Upper lobe of right lung (tissue), 1 donor: ENCODE measurements around the gene KRT14. TPM values are rescaled to one million over a fixed set of nuclear protein-coding genes. Genes with fewer than 3 reads are reported as not detected.

Experiments
- ATAC-seq: fragments of 200-7000 bp; cut with Tn5 transposase; one replicate; pipeline ENCODE4 v1.9.1; 2020; ENCODE audit warnings: mild to moderate bottlenecking, moderate library complexity
- DNase-seq: peaks from one replicate; pipeline ENCODE4 v3.0.0-alpha.2; 2020
- H3K27ac ChIP-seq: fragments of 200-600 bp; one replicate; pipeline ENCODE4 v1.8.0; 2022
- H3K27me3 ChIP-seq: fragments of 200-600 bp; one replicate; pipeline ENCODE4 v1.8.0; 2022; ENCODE audit warnings: mild to moderate bottlenecking
- H3K36me3 ChIP-seq: fragments of 200-600 bp; one replicate; pipeline ENCODE4 v1.8.0; 2022
- H3K4me1 ChIP-seq: fragments of 200-600 bp; one replicate; pipeline ENCODE4 v1.8.0; 2022
- H3K4me3 ChIP-seq: fragments of 200-600 bp; one replicate; pipeline ENCODE4 v1.8.0; 2022; ENCODE audit warnings: mild to moderate bottlenecking
- H3K9me3 ChIP-seq: fragments of 200-600 bp; one replicate; pipeline ENCODE4 v1.8.0; 2022
- intact Hi-C: fragments of 100-400 bp; cut with DNase I; formaldehyde crosslinking; loops from one replicate; pipeline ENCODE4 v1.11.0; 2022
- total RNA-seq: library from RNA; stranded (reverse); fragmentation: NEBNext Ultra II Directional; extraction: Animal tissue kit (Norgen Biotek cat#: 25700); gene quantifications from one replicate; pipeline ENCODE4 v1.2.1, GENCODE V29; 2021
- TF ChIP-seq, protein P1 (sequence below): fragments of 200-600 bp; IDR thresholded peaks from one replicate; pipeline ENCODE4 v1.8.0; 2022; ENCODE audit warnings: antibody characterized with exemption
- donor health status: DM: no; HTN: yes; CAD: no; lungs with severe emphysema.

The KRT14 gene
- total RNA-seq, 1 donor from 2014 or later = not detected

DNA sequence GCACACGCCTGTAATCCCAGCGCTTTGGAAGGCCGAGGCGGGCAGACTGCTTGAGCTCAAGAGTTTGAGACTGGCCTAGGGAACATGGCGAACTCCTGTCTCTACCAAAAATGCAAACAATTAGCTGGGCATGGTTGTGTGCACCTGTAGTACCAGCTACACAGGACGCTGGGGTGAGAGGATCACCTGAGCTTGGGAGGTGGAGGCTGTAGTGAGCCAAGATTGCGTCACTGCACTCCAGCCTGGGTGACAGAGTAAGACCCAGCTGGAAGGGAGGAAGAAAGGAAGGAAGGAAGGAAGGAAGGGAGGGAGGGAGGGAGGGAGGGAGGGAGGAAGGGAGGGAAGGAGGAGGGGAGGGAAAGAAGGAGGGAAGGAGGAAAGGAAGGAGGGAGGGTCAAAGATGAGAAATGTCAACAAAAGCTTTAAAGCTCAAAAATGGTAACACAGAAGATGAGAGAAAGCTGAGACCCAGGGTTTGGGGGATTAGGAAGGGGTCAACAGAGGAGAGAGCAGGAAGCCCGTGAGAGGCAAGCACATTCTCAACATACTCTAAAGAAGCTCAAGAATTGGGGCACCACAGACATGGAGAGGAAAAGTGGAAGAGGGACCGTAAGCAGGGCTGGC lies 53.6 kb downstream of the KRT14 start:
- ATAC-seq (peak; percentile 32), DNase-seq (peak; percentile 81)
- Histone ChIP-seq H3K4me3 (no peak overlapping the region), H3K9me3 (no peaks in the 10 kb centered on the region), H3K4me1 (peaks cover 2% of the 10 kb centered on the region), H3K27me3 (peaks cover 27% of the 10 kb centered on the region), H3K27ac (peak overlapping the region; percentile 60), H3K36me3 (no peaks in the 10 kb centered on the region)
- TF ChIP-seq, protein P1, sequence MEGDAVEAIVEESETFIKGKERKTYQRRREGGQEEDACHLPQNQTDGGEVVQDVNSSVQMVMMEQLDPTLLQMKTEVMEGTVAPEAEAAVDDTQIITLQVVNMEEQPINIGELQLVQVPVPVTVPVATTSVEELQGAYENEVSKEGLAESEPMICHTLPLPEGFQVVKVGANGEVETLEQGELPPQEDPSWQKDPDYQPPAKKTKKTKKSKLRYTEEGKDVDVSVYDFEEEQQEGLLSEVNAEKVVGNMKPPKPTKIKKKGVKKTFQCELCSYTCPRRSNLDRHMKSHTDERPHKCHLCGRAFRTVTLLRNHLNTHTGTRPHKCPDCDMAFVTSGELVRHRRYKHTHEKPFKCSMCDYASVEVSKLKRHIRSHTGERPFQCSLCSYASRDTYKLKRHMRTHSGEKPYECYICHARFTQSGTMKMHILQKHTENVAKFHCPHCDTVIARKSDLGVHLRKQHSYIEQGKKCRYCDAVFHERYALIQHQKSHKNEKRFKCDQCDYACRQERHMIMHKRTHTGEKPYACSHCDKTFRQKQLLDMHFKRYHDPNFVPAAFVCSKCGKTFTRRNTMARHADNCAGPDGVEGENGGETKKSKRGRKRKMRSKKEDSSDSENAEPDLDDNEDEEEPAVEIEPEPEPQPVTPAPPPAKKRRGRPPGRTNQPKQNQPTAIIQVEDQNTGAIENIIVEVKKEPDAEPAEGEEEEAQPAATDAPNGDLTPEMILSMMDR = no peak
- intact Hi-C loops = no loop called here

Other genes starting within 250 kb of the KRT14 start
- gene KRT33A, start 236.1 kb downstream of the KRT14 start, total RNA-seq = not detected
- gene KRT33B, start 217.1 kb downstream of the KRT14 start, total RNA-seq = not detected
- not detected for gene KRT34, start 204.6 kb downstream of the KRT14 start, total RNA-seq
- not detected for gene KRT31, start 189.3 kb downstream of the KRT14 start, total RNA-seq
- gene KRT37, start 162.3 kb downstream of the KRT14 start, total RNA-seq = not detected
- gene KRT38, start 145.9 kb downstream of the KRT14 start, total RNA-seq = not detected
- gene KRT32, start 119.5 kb downstream of the KRT14 start, total RNA-seq = not detected
- gene KRT35, start 105.7 kb downstream of the KRT14 start, total RNA-seq = not detected
- not detected for gene KRT36, start 97.0 kb downstream of the KRT14 start, total RNA-seq
- gene KRT13, start 81.3 kb downstream of the KRT14 start, total RNA-seq = 5.5 TPM
- gene KRT15, start 68.0 kb downstream of the KRT14 start, total RNA-seq = 24.3 TPM
- gene KRT19, start 58.6 kb downstream of the KRT14 start, total RNA-seq = 321 TPM
- not detected for gene KRT9, start 14.8 kb downstream of the KRT14 start, total RNA-seq
- not detected for gene KRT16, start 25.9 kb upstream of the KRT14 start, total RNA-seq
- gene KRT17, start 37.7 kb upstream of the KRT14 start, total RNA-seq = 5.9 TPM
- 974 TPM for gene EIF1, start 102.0 kb upstream of the KRT14 start, total RNA-seq
- not detected for gene GAST, start 125.4 kb upstream of the KRT14 start, total RNA-seq
- gene HAP1, start 147.7 kb upstream of the KRT14 start, total RNA-seq = 0.58 TPM
- 109 TPM for gene JUP, start 199.8 kb upstream of the KRT14 start, total RNA-seq
- 9.5 TPM for gene P3H4, start 225.1 kb upstream of the KRT14 start, total RNA-seq
- gene FKBP10, start 226.1 kb upstream of the KRT14 start, total RNA-seq = 34.5 TPM
- 36.5 TPM for gene NT5C3B, start 249.3 kb upstream of the KRT14 start, total RNA-seq